ENCODE results near the gene NAALADL1.

The NAALADL1 gene

GRCh38 chr11:65089621-65090020 is 31.3 kb upstream of the NAALADL1 start:
- WGBS, result 99% methylated on average over 4 of the region's 4 CpGs
- Histone ChIP-seq H3K9ac (ENCODE audit: low read length) (no peak overlapping the region), H3K4me1 (ENCODE audit: control insufficient read depth, insufficient read depth, low read depth, low read length) (peaks cover 6% of the 10 kb centered on the region)

GRCh38 chr11:65087827-65088226 is 29.5 kb upstream of the NAALADL1 start:
- H3K4ac ChIP-seq (ENCODE audit: low read depth in 1 of 2, low read length in 2 of 2), result no peak overlapping the region
- H4K8ac ChIP-seq (ENCODE audit: low read length), result no peak overlapping the region
- no peaks in the 10 kb centered on the region for H3K9me3 ChIP-seq (ENCODE audit: control insufficient read depth, low read length)
- H3K9ac ChIP-seq (ENCODE audit: low read length), result no peak overlapping the region
- H3K27ac ChIP-seq (ENCODE audit: low read length, poor library complexity, severe bottlenecking), result no peak overlapping the region
- H3K4me2 ChIP-seq (ENCODE audit: low read length, poor library complexity, severe bottlenecking), result no peak overlapping the region
- H2BK5ac ChIP-seq (ENCODE audit: low read depth, low read length, poor library complexity, severe bottlenecking), result no peak overlapping the region
- no peak overlapping the region for H2AFZ ChIP-seq (ENCODE audit: low read depth, low read length)
- H3K4me1 ChIP-seq (ENCODE audit: control insufficient read depth, insufficient read depth, low read depth, low read length), result peaks cover 11% of the 10 kb centered on the region
- H3K23ac ChIP-seq (ENCODE audit: low read length in 2 of 2), result no peak overlapping the region
- 97% methylated on average over 14 of the region's 15 CpGs for WGBS
- peaks cover 46 to 53% of the 10 kb centered on the region in 2 experiments for H3K36me3 ChIP-seq (ENCODE audit: control insufficient read depth in 1 of 2, insufficient read depth in 2 of 2, low read depth in 1 of 2, low read length in 2 of 2)
- H2BK120ac ChIP-seq (ENCODE audit: low read depth, low read length), result no peak overlapping the region
- DNase-seq, result no peak
- no peak overlapping the region for H3K4me3 ChIP-seq (ENCODE audit: insufficient read depth in 1 of 2, low read depth in 1 of 2, low read length in 2 of 2)
- H2BK12ac ChIP-seq (ENCODE audit: low read length in 2 of 2), result no peak overlapping the region
- H4K91ac ChIP-seq (ENCODE audit: low read length), result no peak overlapping the region
- H2BK15ac ChIP-seq (ENCODE audit: low read depth, poor library complexity, severe bottlenecking), result no peak overlapping the region
- H3K14ac ChIP-seq (ENCODE audit: low read length in 2 of 2), result no peak overlapping the region
- peaks cover 22% of the 10 kb centered on the region for H3K79me1 ChIP-seq (replicated peaks; ENCODE audit: low read length, poor library complexity, severe bottlenecking)
- H3K27me3 ChIP-seq (ENCODE audit: control insufficient read depth in 1 of 2, insufficient read depth in 1 of 2, low read length in 2 of 2), result no peaks in the 10 kb centered on the region
- no peak overlapping the region for H2AK5ac ChIP-seq (ENCODE audit: low read length, severe bottlenecking)
- no peak overlapping the region for H3K18ac ChIP-seq (ENCODE audit: low read depth in 1 of 2, low read length in 2 of 2)

More at GRCh38 chr11:65089621-65090020, 31.3 kb upstream of the NAALADL1 start:
- H3K4me3 ChIP-seq (ENCODE audit: insufficient read depth in 1 of 2, low read depth in 1 of 2, low read length in 2 of 2), result no peak overlapping the region
- H2BK120ac ChIP-seq (ENCODE audit: low read depth, low read length), result no peak overlapping the region
- H3K4ac ChIP-seq (ENCODE audit: low read depth in 1 of 2, low read length in 2 of 2), result no peak overlapping the region
- no peak overlapping the region for H2BK12ac ChIP-seq (ENCODE audit: low read length in 2 of 2)
- H4K8ac ChIP-seq (ENCODE audit: low read length), result no peak overlapping the region
- H3K23ac ChIP-seq (ENCODE audit: low read length in 2 of 2), result no peak overlapping the region
- no peak overlapping the region for H4K91ac ChIP-seq (ENCODE audit: low read length)
- no peaks in the 10 kb centered on the region for H3K27me3 ChIP-seq (ENCODE audit: control insufficient read depth in 1 of 2, insufficient read depth in 1 of 2, low read length in 2 of 2)
- H3K9me3 ChIP-seq (ENCODE audit: control insufficient read depth, low read length), result no peaks in the 10 kb centered on the region
- no peak overlapping the region for H2BK5ac ChIP-seq (ENCODE audit: low read depth, low read length, poor library complexity, severe bottlenecking)
- no peak for DNase-seq
- H3K14ac ChIP-seq (ENCODE audit: low read length in 2 of 2), result no peak overlapping the region
- no peak overlapping the region for H2AFZ ChIP-seq (ENCODE audit: low read depth, low read length)
- H2AK5ac ChIP-seq (ENCODE audit: low read length, severe bottlenecking), result no peak overlapping the region
- peaks cover 46 to 53% of the 10 kb centered on the region in 2 experiments for H3K36me3 ChIP-seq (ENCODE audit: control insufficient read depth in 1 of 2, insufficient read depth in 2 of 2, low read depth in 1 of 2, low read length in 2 of 2)
- H3K79me1 ChIP-seq (replicated peaks; ENCODE audit: low read length, poor library complexity, severe bottlenecking), result peaks cover 19% of the 10 kb centered on the region
- no peak overlapping the region for H3K18ac ChIP-seq (ENCODE audit: low read depth in 1 of 2, low read length in 2 of 2)
- H2BK15ac ChIP-seq (ENCODE audit: low read depth, poor library complexity, severe bottlenecking), result no peak overlapping the region
- H3K4me2 ChIP-seq (ENCODE audit: low read length, poor library complexity, severe bottlenecking), result no peak overlapping the region
- H3K27ac ChIP-seq (ENCODE audit: low read length, poor library complexity, severe bottlenecking), result no peak overlapping the region

GRCh38 chr11:65087216-65087615 is 28.9 kb upstream of the NAALADL1 start:
- Histone ChIP-seq H4K8ac (ENCODE audit: low read length) (no peak overlapping the region), H2AK5ac (ENCODE audit: low read length, severe bottlenecking) (no peak overlapping the region), H3K9ac (ENCODE audit: low read length) (no peak overlapping the region), H3K27me3 (ENCODE audit: control insufficient read depth in 1 of 2, insufficient read depth in 1 of 2, low read length in 2 of 2) (no peaks in the 10 kb centered on the region), H2BK5ac (ENCODE audit: low read depth, low read length, poor library complexity, severe bottlenecking) (no peak overlapping the region), H3K4me1 (ENCODE audit: control insufficient read depth, insufficient read depth, low read depth, low read length) (peaks cover 11% of the 10 kb centered on the region), H3K23ac (ENCODE audit: low read length in 2 of 2) (no peak overlapping the region), H3K4ac (ENCODE audit: low read depth in 1 of 2, low read length in 2 of 2) (no peak overlapping the region), H3K27ac (ENCODE audit: low read length, poor library complexity, severe bottlenecking) (no peak overlapping the region), H4K91ac (ENCODE audit: low read length) (no peak overlapping the region), H3K36me3 (ENCODE audit: control insufficient read depth in 1 of 2, insufficient read depth in 2 of 2, low read depth in 1 of 2, low read length in 2 of 2) (peaks cover 46 to 53% of the 10 kb centered on the region in 2 experiments), H2AFZ (ENCODE audit: low read depth, low read length) (no peak overlapping the region), H3K14ac (ENCODE audit: low read length in 2 of 2) (no peak overlapping the region), H2BK12ac (ENCODE audit: low read length in 2 of 2) (no peak overlapping the region), H2BK15ac (ENCODE audit: low read depth, poor library complexity, severe bottlenecking) (no peak overlapping the region), H2BK120ac (ENCODE audit: low read depth, low read length) (no peak overlapping the region), H3K4me3 (ENCODE audit: insufficient read depth in 1 of 2, low read depth in 1 of 2, low read length in 2 of 2) (no peak overlapping the region), H3K18ac (ENCODE audit: low read depth in 1 of 2, low read length in 2 of 2) (no peak overlapping the region), H3K79me1 (replicated peaks; ENCODE audit: low read length, poor library complexity, severe bottlenecking) (peaks cover 24% of the 10 kb centered on the region), H3K9me3 (ENCODE audit: control insufficient read depth, low read length) (no peaks in the 10 kb centered on the region), H3K4me2 (ENCODE audit: low read length, poor library complexity, severe bottlenecking) (no peak overlapping the region)
- DNase-seq, result no peak
- 93% methylated on average over 11 of the region's 11 CpGs for WGBS

GRCh38 chr11:65086809-65087208 is 28.5 kb upstream of the NAALADL1 start:
- Histone ChIP-seq H2BK120ac (ENCODE audit: low read depth, low read length) (no peak overlapping the region), H3K27ac (ENCODE audit: low read length, poor library complexity, severe bottlenecking) (no peak overlapping the region), H3K14ac (ENCODE audit: low read length in 2 of 2) (no peak overlapping the region), H4K8ac (ENCODE audit: low read length) (no peak overlapping the region), H2BK12ac (ENCODE audit: low read length in 2 of 2) (no peak overlapping the region), H3K4ac (ENCODE audit: low read depth in 1 of 2, low read length in 2 of 2) (no peak overlapping the region), H2BK15ac (ENCODE audit: low read depth, poor library complexity, severe bottlenecking) (no peak overlapping the region), H3K23ac (ENCODE audit: low read length in 2 of 2) (no peak overlapping the region), H3K4me1 (ENCODE audit: control insufficient read depth, insufficient read depth, low read depth, low read length) (peaks cover 11% of the 10 kb centered on the region), H2AFZ (ENCODE audit: low read depth, low read length) (no peak overlapping the region), H2BK5ac (ENCODE audit: low read depth, low read length, poor library complexity, severe bottlenecking) (no peak overlapping the region), H3K27me3 (ENCODE audit: control insufficient read depth in 1 of 2, insufficient read depth in 1 of 2, low read length in 2 of 2) (no peaks in the 10 kb centered on the region), H3K9me3 (ENCODE audit: control insufficient read depth, low read length) (no peaks in the 10 kb centered on the region), H2AK5ac (ENCODE audit: low read length, severe bottlenecking) (no peak overlapping the region), H3K4me2 (ENCODE audit: low read length, poor library complexity, severe bottlenecking) (no peak overlapping the region), H3K79me1 (replicated peaks; ENCODE audit: low read length, poor library complexity, severe bottlenecking) (peaks cover 28% of the 10 kb centered on the region), H3K4me3 (ENCODE audit: insufficient read depth in 1 of 2, low read depth in 1 of 2, low read length in 2 of 2) (no peak overlapping the region), H3K36me3 (ENCODE audit: control insufficient read depth in 1 of 2, insufficient read depth in 2 of 2, low read depth in 1 of 2, low read length in 2 of 2) (peaks cover 46 to 53% of the 10 kb centered on the region in 2 experiments), H3K18ac (ENCODE audit: low read depth in 1 of 2, low read length in 2 of 2) (no peak overlapping the region), H3K9ac (ENCODE audit: low read length) (no peak overlapping the region), H4K91ac (ENCODE audit: low read length) (no peak overlapping the region)
- WGBS, result 99% methylated on average over 9 of the region's 9 CpGs
- no peak for DNase-seq

All from mesenchymal stem cell (in vitro differentiated cells and primary cell).